BLaER1 treated with 17β-estradiol and CSF1 and Interleukin-3, amounts not matched to agents 10 nM and 100 nM (cell line): ENCODE data around the gene DCTN3.

Source experiments
- H3K27ac ChIP-seq, 11 experiments: shearing (Covaris generic); formaldehyde crosslinking; 2 replicates each; pipeline ENCODE4 v1.8.1; 2022
- H3K27me3 ChIP-seq, 11 experiments: shearing (Covaris generic); formaldehyde crosslinking; 2 replicates each; pipeline ENCODE4 v1.8.1; 2022
- H3K36me3 ChIP-seq, 11 experiments: shearing (Covaris generic); formaldehyde crosslinking; 2 replicates each; pipeline ENCODE4 v1.8.1; 2022
- H3K4me1 ChIP-seq, 10 experiments: shearing (Covaris generic); formaldehyde crosslinking; 2 replicates each; pipeline ENCODE4 v1.8.1; 2022
- H3K4me2 ChIP-seq, 11 experiments: shearing (Covaris generic); formaldehyde crosslinking; 2 replicates each; pipeline ENCODE4 v1.8.1; 2022
- H3K4me3 ChIP-seq, 10 experiments: shearing (Covaris generic); formaldehyde crosslinking; 2 replicates each; pipeline ENCODE4 v1.8.1; 2022
- H3K9ac ChIP-seq, 11 experiments: shearing (Covaris generic); formaldehyde crosslinking; 2 replicates each; pipeline ENCODE4 v1.8.1; 2022
- H3K9me3 ChIP-seq, 11 experiments: shearing (Covaris generic); formaldehyde crosslinking; replicated peaks in 1 of 11; 2 replicates each; pipeline ENCODE4 v1.8.1; 2022
- H4K20me1 ChIP-seq, 11 experiments: shearing (Covaris generic); formaldehyde crosslinking; 2 replicates each; pipeline ENCODE4 v1.8.1; 2022
- Cebpa-rat ChIP-seq, 11 experiments: shearing (Covaris generic); IDR thresholded peaks; 2 replicates each; pipeline ENCODE4 v1.8.1; 2022

Gene DCTN3

GRCh38 chr9:34566322-34566721 lies 54.0 kb downstream of the DCTN3 start:
- Histone ChIP-seq H3K4me3 (no peak overlapping the region), H3K27me3 (peaks cover 0 to 12% (median 0%) of the 10 kb centered on the region in 11 experiments; a peak in 3 of 22 replicates), H4K20me1 (peaks cover 0 to 16% (median 0%) of the 10 kb centered on the region in 11 experiments; a peak in 3 of 22 replicates), H3K4me2 (no peak overlapping the region), H3K36me3 (no peaks in the 10 kb centered on the region), H3K27ac (no peak overlapping the region), H3K9me3 (peaks cover 0 to 6% (median 0%) of the 10 kb centered on the region in 11 experiments; a peak in 5 of 22 replicates), H3K9ac (no peak overlapping the region), H3K4me1 (peaks cover 0 to 2% (median 0%) of the 10 kb centered on the region in 10 experiments; a peak in 2 of 20 replicates)
- TF ChIP-seq Cebpa-rat (IDR thresholded peaks at IDR 0.05) = no peak

GRCh38 chr9:34565856-34566255 lies 54.4 kb downstream of the DCTN3 start:
- no peak overlapping the region for H3K27ac ChIP-seq

GRCh38 chr9:34564617-34565016 lies 55.7 kb downstream of the DCTN3 start:
- Histone ChIP-seq H3K4me1 (no peaks in the 10 kb centered on the region; a peak in 1 of 20 replicates), H3K27me3 (peaks cover under 1 to 25% (median 14%) of the 10 kb centered on the region in 11 experiments; a peak in 20 of 22 replicates), H3K36me3 (no peaks in the 10 kb centered on the region), H3K4me3 (no peak overlapping the region), H4K20me1 (peaks cover 0 to 16% (median 0%) of the 10 kb centered on the region in 11 experiments; a peak in 3 of 22 replicates), H3K9ac (no peak overlapping the region), H3K4me2 (no peak overlapping the region), H3K9me3 (peaks cover 0 to 6% (median 0%) of the 10 kb centered on the region in 11 experiments; a peak in 5 of 22 replicates), H3K27ac (no peak overlapping the region)
- no peak for TF ChIP-seq Cebpa-rat (IDR thresholded peaks at IDR 0.05)

More at GRCh38 chr9:34565856-34566255, 54.4 kb downstream of the DCTN3 start:
- Histone ChIP-seq H3K4me2 (no peak overlapping the region), H3K36me3 (no peaks in the 10 kb centered on the region), H3K4me1 (no peaks in the 10 kb centered on the region), H4K20me1 (peaks cover 0 to 16% (median 0%) of the 10 kb centered on the region in 11 experiments; a peak in 3 of 22 replicates), H3K4me3 (no peak overlapping the region), H3K9me3 (peaks cover 0 to 6% (median 0%) of the 10 kb centered on the region in 11 experiments; a peak in 5 of 22 replicates), H3K27me3 (peaks cover 0 to 13% (median 1%) of the 10 kb centered on the region in 11 experiments; a peak in 9 of 22 replicates), H3K9ac (no peak overlapping the region)
- TF ChIP-seq Cebpa-rat (IDR thresholded peaks at IDR 0.05) = no peak
